ENCODE results near the gene SLCO1A2.

The SLCO1A2 gene

DNA sequence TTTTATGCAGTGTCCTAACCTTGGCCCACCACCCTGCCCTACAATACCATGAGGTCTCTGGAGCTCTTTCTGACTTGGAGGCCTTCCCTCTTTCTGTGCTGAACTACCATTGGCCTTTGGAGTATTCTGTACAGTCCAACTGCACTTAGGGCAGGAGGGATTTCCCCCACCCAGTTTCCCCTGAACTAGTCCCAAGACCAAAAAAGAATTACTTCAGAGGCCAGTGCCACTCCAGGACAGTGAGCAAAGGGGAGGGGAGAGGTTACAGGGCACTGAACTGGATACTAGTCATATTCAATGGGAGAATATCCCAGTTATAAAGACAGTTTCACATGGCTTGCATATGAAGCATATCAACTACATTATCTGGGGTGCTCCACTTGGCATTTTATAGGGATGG is 6.1 kb downstream of the SLCO1A2 start:
- no peak for DNase-seq

GRCh38 chr12:21324551-21324950 is 10.2 kb downstream of the SLCO1A2 start:
- DNase-seq, result no peak

- DNase-seq, result no peak
Measured at GRCh38 chr12:21323736-21324135, 11.0 kb downstream of the SLCO1A2 start.

- no peak for DNase-seq
Measured at GRCh38 chr12:21308785-21309184, 25.9 kb downstream of the SLCO1A2 start.

DNA sequence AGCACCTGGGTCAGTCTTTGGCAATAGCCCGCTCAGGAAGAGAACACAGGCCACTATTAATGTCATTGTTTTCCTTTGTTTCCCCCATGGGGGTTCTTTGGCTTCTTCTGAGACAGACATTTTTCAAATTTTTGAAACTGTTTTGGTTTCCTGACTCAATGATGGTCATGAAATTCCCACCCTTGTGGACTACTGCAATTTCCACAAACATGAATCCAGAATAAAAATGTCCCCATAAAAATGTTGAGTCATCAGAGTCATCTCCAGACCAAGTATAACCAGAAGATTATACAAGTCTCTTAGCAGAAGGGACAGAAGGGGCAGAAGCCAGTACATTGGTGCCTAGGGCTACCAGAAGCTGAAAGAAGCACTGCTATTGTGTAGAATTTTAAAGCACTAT is 29.1 kb downstream of the SLCO1A2 start:
- no peak for DNase-seq

DNA sequence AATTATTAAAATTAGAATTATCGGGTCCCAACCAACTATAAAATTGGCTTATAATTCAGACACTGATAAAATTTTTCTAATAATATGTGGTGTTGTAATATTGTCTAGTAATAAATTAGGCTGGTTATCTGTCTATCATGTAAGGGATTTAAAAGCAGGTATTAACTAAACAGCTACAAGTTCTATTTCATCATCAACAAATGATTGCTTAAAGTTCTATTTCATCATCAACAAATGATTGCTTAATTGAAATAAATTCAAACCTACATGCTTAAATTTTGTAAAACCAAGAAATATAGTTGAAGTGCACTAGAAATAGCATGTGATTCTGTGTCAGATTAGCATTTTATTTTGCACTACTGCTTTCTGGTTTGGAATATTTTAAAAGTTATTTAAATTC is 34.1 kb downstream of the SLCO1A2 start:
- DNase-seq, result no peak

DNA sequence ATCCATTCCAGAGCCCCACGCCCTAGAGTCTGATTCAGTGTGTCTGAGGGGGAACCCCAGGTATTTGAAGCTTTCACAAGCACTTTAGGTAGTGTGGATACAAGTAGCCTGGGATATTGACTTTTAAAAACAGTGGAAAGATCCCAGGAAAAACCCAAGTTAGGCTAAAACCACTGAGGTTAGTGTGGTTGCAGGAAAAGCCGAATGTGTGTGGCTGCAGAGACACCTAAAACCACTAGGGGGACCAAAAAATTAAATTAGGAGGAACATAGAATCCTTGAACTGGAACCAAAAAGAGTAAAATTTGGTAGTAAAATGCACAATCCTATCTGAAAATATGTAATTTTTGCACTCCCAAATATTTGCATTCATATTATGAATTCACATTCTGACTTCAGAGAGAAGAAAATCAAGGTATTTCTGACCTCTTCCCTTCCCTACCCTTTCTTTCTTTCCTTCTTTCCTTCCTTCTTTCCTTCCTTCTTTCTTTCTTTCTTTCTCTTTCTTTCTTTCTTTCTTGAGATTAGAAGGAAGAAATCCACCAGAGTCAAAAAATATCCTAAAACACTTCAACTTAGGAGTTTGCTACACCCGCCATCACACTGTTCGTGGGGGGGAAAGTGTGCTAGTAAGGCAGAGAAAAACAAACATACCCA is 37.8 kb downstream of the SLCO1A2 start:
- DNase-seq, result no peak

GRCh38 chr12:21296348-21296747 is 38.4 kb downstream of the SLCO1A2 start:
- no peak for DNase-seq

DNA sequence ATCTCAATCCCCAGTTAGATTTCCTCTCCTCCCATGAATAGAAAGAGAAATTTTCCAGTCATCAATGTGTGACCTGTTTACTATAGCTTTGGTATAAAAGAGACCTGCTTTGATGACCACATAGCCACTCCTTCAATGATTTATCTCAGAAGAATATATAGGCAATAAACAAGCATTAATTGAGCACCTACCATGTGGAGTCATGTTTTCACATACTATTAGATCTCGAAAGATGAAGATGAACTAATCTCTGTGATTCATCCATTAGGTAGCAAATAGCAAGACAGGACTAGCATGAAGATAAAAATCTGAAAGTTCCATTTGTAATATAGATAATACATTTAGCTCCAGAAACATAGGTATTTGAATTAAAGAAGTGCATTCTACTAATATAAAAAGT is 40.5 kb downstream of the SLCO1A2 start:
- DNase-seq, result no peak

GRCh38 chr12:21292111-21292510 is 42.6 kb downstream of the SLCO1A2 start:
- DNase-seq, result no peak

DNA sequence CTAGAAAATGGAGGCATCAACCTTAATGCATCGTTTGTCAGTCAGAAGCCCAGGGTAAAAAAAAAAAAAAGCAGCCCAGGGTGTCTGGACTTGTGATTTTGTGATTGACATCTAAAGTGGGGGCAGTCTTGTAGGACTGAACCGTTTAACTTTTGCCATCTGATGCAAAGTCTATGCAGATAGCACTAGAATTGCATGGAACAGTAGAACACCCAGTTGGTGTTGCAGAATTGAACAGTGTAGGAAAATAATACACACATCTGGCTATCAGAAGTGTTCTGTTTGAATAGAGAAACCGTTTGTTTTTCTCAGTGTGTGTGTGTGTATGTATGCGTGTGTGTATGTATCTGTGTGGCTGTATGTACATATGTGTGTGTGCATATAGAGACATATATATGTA is 45.0 kb downstream of the SLCO1A2 start:
- DNase-seq, result no peak

DNA sequence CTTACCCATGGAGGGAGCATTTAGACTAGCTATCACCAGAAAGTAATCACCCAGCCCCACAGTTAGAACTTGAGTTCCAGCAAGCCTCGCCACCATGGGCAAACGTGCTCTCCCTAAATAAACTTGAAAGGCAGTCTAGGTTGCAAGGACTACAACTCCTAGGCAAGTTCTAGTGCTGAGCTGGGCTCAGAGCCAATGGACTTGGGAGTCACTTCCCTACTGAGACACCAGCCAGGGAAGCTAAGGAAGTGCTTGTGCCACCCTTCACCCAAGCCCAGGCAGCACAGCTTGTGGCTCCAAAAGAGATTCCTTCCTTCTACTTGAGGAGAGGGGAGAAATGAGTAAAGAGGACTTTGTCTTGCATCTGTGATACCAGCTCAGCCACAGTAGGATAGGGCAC is 57.9 kb downstream of the SLCO1A2 start:
- no peak for DNase-seq

GRCh38 chr12:21265932-21266331 is 68.8 kb downstream of the SLCO1A2 start:
- DNase-seq, result no peak

GRCh38 chr12:21264232-21264631 is 70.5 kb downstream of the SLCO1A2 start:
- DNase-seq, result no peak

DNA sequence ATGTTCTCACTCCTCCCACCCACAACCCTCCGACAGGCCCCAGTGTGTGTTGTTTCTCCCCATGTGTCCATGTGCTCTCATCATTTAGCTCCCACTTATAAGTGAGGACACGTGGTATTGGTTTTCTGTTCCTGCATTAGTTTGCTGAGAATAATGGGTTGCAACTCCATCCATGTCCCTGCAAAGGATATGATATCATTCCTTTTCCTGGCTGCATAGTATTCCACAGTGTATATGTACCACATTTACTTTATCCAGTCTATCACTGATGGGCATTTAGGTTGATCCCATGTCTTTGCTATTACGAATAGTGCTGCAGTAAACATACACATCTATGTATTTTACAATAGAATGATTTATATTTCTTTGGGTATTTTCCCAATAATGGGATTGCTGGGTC is 77.5 kb downstream of the SLCO1A2 start:
- DNase-seq, result no peak

- no peak for DNase-seq
Measured at GRCh38 chr12:21252070-21252469, 82.6 kb downstream of the SLCO1A2 start.

- DNase-seq, result no peak
Measured at GRCh38 chr12:21248679-21249078, 86.0 kb downstream of the SLCO1A2 start.

- no peak for DNase-seq
Measured at GRCh38 chr12:21239866-21240265, 94.9 kb downstream of the SLCO1A2 start.

DNA sequence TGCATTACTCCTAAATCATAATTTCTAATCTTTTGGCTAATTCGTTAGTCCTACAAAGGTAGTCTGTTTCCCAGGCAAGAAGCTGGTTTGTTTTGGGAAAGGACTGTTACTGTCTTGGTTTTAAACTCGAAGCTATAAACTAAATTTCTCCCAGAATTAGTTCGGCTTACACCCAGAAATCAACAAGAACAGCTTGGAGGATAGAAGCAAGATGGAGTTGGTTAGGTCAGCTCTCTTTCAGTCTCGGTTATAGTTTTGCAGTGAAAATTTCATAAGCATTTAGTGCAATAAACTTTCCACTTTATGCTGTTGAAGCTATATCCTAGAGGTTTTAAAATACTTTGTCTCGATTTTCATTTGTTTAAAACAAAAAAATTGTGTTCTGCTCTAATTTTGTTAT is 100.3 kb downstream of the SLCO1A2 start:
- no peak for DNase-seq

GRCh38 chr12:21223930-21224329 is 110.8 kb downstream of the SLCO1A2 start:
- DNase-seq, result no peak

GRCh38 chr12:21221778-21222177 is 112.9 kb downstream of the SLCO1A2 start:
- DNase-seq, result no peak

DNA sequence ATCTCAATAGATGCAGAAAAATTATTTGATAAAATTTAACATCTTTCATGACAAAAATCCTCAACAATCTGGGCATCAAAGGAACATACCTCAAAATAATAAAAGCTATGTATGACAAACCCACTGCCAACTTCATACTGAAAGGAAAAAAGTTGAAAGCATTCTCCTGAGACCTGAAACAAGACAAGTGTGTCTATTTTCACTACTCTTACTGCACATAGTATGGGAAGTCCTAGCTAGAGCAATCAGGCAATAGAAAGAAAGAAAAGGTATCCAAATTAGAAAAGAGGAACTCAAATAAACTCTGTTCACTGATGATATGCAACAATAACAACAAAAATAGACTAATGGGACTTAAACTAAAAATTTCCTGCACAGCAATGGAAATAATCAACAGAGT is 113.6 kb downstream of the SLCO1A2 start:
- DNase-seq, result no peak

- no peak for DNase-seq
Measured at GRCh38 chr12:21220266-21220665, 114.5 kb downstream of the SLCO1A2 start.

GRCh38 chr12:21219206-21219605 is 115.5 kb downstream of the SLCO1A2 start:
- DNase-seq, result no peak
